ENCODE measurements around the gene DNASE1L1. TPM values are rescaled to one million over a fixed set of nuclear protein-coding genes. Genes with fewer than 3 reads are reported as not detected.
A peak's percentile ranks its signal among the peaks of the same experiment; 100 is the strongest.

DNASE1L1 gene
- total and polyA plus RNA-seq, 2 of the 13 experiments (the other 11 are each of a cell fraction or from before 2014, with no cell fraction given) = 4.7 to 12.3 TPM

DNA sequence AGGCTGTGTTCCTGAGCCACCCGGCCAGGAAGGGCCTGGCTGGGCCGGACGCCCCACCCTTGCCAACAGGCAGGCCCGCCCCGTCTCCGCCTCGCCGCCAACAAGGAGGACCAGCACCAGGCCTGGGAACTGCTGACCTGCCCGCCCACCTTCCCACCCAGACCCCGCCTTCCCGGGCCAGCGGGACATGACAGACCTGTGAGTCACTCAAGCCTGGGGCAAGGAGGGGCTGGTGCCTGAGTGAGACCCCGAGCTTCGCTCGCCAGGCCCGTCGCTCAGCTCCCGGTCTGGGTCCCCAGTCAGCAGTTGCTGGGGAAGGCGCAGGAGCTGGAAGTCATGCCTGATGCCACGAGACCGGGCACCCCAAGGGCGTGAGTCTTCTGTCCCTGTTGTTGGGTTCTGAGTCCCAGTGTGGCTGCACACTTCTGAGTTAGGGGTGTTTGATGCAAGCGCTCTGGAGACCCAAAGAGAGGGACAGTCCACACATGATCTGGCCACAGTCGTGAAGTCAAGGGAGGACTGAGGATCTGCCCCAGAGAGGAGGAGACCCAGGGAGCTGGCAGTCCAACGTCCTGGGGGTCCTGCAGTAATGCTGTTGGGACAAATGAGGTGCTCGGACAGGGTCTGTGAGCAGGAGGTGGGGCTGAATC, at the start of gene DNASE1L1 (continued):
- TF ChIP-seq, protein P1, sequence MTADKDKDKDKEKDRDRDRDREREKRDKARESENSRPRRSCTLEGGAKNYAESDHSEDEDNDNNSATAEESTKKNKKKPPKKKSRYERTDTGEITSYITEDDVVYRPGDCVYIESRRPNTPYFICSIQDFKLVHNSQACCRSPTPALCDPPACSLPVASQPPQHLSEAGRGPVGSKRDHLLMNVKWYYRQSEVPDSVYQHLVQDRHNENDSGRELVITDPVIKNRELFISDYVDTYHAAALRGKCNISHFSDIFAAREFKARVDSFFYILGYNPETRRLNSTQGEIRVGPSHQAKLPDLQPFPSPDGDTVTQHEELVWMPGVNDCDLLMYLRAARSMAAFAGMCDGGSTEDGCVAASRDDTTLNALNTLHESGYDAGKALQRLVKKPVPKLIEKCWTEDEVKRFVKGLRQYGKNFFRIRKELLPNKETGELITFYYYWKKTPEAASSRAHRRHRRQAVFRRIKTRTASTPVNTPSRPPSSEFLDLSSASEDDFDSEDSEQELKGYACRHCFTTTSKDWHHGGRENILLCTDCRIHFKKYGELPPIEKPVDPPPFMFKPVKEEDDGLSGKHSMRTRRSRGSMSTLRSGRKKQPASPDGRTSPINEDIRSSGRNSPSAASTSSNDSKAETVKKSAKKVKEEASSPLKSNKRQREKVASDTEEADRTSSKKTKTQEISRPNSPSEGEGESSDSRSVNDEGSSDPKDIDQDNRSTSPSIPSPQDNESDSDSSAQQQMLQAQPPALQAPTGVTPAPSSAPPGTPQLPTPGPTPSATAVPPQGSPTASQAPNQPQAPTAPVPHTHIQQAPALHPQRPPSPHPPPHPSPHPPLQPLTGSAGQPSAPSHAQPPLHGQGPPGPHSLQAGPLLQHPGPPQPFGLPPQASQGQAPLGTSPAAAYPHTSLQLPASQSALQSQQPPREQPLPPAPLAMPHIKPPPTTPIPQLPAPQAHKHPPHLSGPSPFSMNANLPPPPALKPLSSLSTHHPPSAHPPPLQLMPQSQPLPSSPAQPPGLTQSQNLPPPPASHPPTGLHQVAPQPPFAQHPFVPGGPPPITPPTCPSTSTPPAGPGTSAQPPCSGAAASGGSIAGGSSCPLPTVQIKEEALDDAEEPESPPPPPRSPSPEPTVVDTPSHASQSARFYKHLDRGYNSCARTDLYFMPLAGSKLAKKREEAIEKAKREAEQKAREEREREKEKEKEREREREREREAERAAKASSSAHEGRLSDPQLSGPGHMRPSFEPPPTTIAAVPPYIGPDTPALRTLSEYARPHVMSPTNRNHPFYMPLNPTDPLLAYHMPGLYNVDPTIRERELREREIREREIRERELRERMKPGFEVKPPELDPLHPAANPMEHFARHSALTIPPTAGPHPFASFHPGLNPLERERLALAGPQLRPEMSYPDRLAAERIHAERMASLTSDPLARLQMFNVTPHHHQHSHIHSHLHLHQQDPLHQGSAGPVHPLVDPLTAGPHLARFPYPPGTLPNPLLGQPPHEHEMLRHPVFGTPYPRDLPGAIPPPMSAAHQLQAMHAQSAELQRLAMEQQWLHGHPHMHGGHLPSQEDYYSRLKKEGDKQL (CRISPR knock-in tag; IDR thresholded peaks at IDR 0.05; ENCODE audit: low read depth) = no peak
- TF ChIP-seq FOSL2 (CRISPR knock-in tag; IDR thresholded peaks at IDR 0.05) = peak; percentile 93
- TF ChIP-seq LCORL (IDR thresholded peaks at IDR 0.05) = no peak
- no peak for TF ChIP-seq LCORL (CRISPR knock-in tag; IDR thresholded peaks at IDR 0.05)
- no peak for TF ChIP-seq MED8 (CRISPR knock-in tag; IDR thresholded peaks at IDR 0.05; ENCODE audit: insufficient replicate concordance)
- 0 out of 3 replicates have a peak, but pooled peaks have one; percentile 36 for TF ChIP-seq MXI1 (IDR thresholded peaks at IDR 0.05; ENCODE audit: borderline replicate concordance, low read depth, low read length)
- TF ChIP-seq ZSCAN30 (CRISPR knock-in tag; IDR thresholded peaks at IDR 0.05) = no peak
- peak; percentile 64; the same call in 1 of the 2 replicates for TF ChIP-seq ZFX (CRISPR knock-in tag; IDR thresholded peaks at IDR 0.05; ENCODE audit: low read depth)
- 0 out of 2 replicates have a peak, but pooled peaks have one; percentile 35 for TF ChIP-seq SP2 (CRISPR knock-in tag; IDR thresholded peaks at IDR 0.05)
- TF ChIP-seq ZNF761 (CRISPR knock-in tag; conservative IDR thresholded peaks at IDR 0.05) = no peak
- no peak for TF ChIP-seq SOX13 (IDR thresholded peaks at IDR 0.05)
- 0 out of 4 replicates have a peak, but pooled peaks of 1 of the 2 experiments have one; percentile 11 for TF ChIP-seq SOX13 (CRISPR knock-in tag; conservative IDR thresholded peaks at IDR 0.05 in 1 of 2, IDR thresholded peaks at IDR 0.05 in 1 of 2)
- TF ChIP-seq KDM2A (CRISPR knock-in tag; IDR thresholded peaks at IDR 0.05; ENCODE audit: borderline replicate concordance, low read depth) = peak; percentile 46; the same call in 1 of the 2 replicates
- TF ChIP-seq POLR2G (IDR thresholded peaks at IDR 0.05; ENCODE audit: low read depth, low read length) = peak; percentile 39; the same call in 1 of the 2 replicates
- TF ChIP-seq BCL6 (CRISPR knock-in tag; IDR thresholded peaks at IDR 0.05) = no peak
- TF ChIP-seq, protein P2, sequence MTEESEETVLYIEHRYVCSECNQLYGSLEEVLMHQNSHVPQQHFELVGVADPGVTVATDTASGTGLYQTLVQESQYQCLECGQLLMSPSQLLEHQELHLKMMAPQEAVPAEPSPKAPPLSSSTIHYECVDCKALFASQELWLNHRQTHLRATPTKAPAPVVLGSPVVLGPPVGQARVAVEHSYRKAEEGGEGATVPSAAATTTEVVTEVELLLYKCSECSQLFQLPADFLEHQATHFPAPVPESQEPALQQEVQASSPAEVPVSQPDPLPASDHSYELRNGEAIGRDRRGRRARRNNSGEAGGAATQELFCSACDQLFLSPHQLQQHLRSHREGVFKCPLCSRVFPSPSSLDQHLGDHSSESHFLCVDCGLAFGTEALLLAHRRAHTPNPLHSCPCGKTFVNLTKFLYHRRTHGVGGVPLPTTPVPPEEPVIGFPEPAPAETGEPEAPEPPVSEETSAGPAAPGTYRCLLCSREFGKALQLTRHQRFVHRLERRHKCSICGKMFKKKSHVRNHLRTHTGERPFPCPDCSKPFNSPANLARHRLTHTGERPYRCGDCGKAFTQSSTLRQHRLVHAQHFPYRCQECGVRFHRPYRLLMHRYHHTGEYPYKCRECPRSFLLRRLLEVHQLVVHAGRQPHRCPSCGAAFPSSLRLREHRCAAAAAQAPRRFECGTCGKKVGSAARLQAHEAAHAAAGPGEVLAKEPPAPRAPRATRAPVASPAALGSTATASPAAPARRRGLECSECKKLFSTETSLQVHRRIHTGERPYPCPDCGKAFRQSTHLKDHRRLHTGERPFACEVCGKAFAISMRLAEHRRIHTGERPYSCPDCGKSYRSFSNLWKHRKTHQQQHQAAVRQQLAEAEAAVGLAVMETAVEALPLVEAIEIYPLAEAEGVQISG (CRISPR knock-in tag; IDR thresholded peaks at IDR 0.05) = 0 out of 2 replicates have a peak, but pooled peaks have one; percentile 12
- TF ChIP-seq GABPA (IDR thresholded peaks at IDR 0.05; ENCODE audit: low read depth, low read length) = peak; percentile 8; the same call in 1 of the 2 replicates
- TF ChIP-seq GABPA (CRISPR knock-in tag; IDR thresholded peaks at IDR 0.05; ENCODE audit: low read depth) = no peak

Measured in HepG2 (cell line).